AG20443 (cell line): ENCODE measurements around the gene CCDC89.

ENCODE experiments used
- DNase-seq: peaks from one replicate; pipeline ENCODE4 v3.0.0; 2012; ENCODE audit warnings: low spot score, mixed read lengths

The CCDC89 gene

GRCh38 chr11:85685820-85686459 is at the start of gene CCDC89:
TSS of gene CCDC89 (minus strand) at chr11:85686195. CDS start at chr11:85686130, 65 bp downstream.
- peak; percentile 93 for DNase-seq

DNA sequence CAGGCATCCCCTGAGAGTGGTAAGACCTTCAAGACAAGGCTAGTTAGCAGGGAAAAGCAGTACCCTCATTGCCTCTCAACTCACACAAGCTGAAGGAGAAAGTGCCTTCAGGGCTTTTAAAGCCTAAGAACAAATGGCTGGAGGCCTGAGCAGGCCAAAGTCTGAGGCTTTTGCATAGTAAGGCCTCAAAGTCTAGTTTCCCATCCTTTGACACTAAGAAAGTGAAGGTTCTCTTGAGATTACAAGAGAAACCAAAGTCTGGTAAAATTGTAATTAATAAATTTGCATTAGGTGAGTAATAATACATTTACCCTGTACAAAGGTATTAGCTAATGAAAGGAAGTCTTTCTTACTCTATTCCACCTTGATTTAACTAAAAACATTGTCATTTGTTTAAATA is 47.0 kb upstream of the CCDC89 start:
- no peak for DNase-seq

DNA sequence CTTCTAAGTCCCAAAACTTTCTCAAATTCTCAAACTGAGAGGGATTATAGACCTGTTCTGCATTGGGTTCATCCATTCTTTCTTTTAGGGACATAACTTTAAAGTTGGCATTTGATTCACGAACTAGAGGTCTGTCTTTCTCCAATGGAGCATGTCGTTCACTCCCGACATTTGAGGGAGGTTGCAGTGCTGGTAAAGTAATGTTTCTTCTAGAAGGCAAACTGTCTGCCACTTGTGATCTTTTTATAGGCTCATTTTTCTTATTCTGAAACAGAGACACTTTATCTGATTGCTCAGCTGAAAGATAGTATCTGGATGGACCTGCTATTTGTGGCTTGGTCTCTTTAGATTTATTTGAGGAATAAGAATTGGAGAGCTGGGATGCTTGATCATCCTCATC is 40.4 kb upstream of the CCDC89 start:
- no peak for DNase-seq

DNA sequence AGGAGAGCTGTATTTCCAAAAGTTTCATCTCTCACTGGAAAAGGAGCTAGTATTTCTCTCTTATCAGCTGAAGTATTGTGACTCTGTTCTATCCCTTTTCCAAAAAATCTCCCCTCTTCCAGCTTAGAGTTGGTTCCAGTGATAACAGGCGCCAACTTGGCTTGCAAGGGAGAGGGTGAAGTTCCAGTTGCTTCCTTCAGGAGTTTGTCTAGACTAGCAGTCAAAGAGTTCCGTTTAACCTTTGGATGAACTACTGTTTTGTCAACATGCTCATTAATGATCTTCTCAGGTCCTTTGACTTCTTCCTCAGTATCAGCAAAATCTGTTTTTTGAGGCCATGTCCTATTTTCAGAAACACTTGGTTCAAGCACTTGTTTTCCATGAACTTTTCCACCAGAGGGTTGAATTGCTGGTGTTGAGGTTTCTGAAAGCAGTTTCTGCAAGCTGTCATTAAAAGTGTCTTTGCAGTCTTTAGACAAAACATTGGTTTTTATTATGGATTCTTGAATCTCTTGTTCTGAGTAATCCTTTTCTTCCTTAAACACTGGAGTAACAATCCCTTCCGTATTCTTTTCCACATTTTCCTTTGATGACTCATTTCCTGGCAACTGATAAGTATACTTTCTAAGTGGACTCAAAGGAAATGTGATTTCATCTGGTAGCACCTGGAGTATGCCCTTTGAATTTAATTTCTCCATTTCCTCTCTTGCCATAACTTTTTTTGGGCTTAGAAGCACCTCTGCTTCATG is 39.7 kb upstream of the CCDC89 start:
- DNase-seq, result peak; percentile 63

DNA sequence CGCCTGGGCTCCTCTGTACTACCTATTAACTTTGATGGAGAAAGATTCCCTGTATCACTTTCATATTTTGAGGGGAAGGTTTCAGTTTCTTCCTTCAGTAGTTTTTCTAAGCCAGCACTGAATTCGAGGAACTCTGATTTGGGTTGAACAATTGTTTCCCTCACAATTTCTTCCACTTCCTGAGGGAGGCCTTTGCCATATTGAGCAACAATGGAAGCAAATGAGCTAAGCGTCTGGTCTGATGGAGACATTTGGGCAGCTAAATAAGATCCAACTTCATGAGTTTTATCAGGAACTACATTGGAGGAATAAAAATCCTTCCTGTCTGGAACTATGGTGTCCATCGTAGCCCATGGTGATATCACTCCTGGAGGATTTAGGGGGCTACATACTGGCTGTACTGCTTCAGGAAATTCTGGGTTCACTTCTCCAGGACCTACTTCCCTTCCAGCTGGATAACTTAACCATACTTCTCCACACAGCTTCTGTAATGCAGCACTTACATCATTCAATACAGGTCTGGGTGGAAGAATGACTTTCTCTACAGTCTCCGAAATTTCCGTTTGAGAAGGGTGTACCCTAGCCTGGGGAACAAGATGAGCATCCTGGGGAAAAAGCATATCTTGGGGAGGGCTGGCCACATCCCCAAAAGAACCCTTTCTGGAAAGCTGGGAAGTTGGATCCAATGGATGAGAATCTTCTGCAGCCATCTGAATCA is 38.9 kb upstream of the CCDC89 start:
- no peak for DNase-seq

GRCh38 chr11:85723088-85723487 is 37.1 kb upstream of the CCDC89 start:
- no peak for DNase-seq

- DNase-seq, result no peak
Measured at GRCh38 chr11:85721191-85721590, 35.2 kb upstream of the CCDC89 start.

- DNase-seq, result peak; percentile 93
Measured at GRCh38 chr11:85718991-85719807, 33.2 kb upstream of the CCDC89 start.

GRCh38 chr11:85718126-85718943 is 32.3 kb upstream of the CCDC89 start:
- peak; percentile 10 for DNase-seq

- no peak for DNase-seq
Measured at GRCh38 chr11:85717429-85717828, 31.4 kb upstream of the CCDC89 start.

- no peak for DNase-seq
Measured at GRCh38 chr11:85712953-85713352, 27.0 kb upstream of the CCDC89 start.

DNA sequence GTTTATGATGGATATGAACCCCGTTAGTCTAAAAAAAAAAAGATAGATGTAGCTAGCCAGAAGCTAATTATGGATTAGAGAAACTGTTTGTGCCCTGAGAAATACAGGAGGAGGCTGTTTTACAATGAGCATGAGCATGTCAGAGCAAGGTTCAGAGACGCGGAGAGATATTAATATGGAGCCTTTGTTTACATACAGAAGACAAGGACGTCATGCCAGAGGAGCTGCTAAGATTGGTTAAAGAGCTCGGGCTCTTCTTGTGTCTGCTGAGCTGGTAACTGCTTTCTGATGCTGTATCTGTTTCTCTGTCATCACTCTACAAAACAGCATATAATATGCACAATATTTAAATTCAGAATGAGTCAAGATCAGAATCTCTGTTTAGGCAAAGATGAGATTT is 24.9 kb upstream of the CCDC89 start:
- no peak for DNase-seq

DNA sequence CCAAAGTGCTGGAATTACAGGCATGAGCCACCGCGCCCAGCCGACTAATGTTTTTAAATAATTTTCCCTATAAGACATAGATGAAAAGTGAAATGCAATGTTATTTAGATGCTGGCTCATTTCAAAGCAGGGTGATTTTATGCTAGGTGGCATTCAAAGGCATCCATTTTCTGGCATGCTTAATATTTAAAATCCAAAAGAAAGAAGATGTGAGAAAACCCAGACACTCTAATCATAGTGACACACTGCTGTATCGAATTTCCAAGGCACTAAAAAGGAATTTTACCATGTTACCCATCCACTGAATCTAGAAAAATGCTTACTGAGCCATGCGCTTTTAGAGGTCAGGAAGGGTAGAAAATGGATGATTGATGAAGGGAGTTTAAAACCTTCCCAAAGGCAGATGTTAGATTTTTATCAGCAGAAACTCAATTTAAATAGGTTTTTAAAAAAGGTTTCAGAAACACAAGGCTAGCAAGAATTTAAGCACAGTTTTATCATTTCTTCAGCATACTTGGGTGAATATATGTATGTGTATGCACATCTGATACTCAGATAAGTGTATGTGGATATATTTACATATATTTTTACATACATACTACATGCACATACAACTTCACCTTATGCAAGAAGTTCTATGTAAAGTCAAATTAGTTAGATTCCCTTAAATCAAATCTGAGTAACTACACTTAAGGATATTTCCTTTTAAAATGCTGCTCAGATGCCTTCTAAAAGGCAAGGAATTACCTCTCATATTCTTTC is 24.1 kb upstream of the CCDC89 start:
- DNase-seq, result no peak

GRCh38 chr11:85705800-85706199 is 19.8 kb upstream of the CCDC89 start:
- peak; percentile 39 for DNase-seq

DNA sequence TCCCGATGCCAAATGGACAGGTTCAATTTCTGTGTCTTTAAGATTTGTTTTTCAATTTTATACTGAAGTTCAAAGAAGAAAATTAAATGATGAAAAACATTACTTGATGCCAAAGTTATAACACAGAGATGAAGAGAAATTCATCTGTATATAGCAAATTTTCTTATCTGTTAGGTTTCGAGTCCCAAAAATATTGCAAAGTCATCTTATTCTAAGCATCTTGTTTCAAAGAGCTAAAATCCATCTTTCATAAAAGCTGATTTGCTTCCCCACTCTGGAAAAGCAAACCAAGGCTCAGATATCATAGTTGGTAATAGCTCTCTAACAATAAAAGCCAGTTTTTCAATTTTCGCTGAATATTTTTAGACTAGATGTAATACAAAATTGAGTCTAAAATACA is 19.0 kb upstream of the CCDC89 start:
- no peak for DNase-seq

DNA sequence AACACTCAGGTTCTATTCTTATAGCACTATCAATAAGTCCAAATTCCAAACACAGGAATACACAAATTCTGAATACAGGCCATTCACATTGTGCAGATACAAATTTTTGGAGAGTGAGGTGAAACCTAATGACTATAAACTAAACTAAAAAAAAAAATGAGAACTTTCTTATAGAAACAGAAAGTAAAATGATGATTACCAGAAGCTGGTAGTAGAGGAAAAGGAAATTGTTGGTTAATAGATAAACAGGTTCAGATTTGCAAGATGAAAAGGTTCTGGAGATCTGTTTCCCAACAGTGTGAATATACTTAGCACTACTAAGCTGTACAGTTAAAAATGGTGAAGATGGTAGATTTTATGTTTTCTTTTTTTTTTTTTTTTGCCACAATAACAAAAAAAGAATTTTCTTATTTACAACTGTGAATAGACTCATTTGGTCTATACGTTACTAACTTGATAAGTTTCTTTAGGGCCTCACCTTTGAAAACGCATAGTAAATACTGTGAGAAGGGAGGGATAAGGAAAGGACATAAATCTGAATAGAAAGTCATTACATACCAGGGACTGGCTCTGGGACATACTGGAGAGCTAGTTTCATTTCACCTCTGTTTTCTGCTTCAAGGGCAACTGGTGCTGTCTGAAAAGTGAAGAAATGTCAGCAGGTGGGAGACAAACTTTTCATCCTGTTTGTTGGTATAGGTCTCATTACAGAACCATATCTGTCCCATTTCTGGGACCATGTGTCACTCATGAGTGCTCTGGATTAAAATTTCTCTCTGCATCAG is 14.2 kb upstream of the CCDC89 start:
- no peak for DNase-seq

GRCh38 chr11:85698195-85698594 is 12.2 kb upstream of the CCDC89 start:
- DNase-seq, result no peak

DNA sequence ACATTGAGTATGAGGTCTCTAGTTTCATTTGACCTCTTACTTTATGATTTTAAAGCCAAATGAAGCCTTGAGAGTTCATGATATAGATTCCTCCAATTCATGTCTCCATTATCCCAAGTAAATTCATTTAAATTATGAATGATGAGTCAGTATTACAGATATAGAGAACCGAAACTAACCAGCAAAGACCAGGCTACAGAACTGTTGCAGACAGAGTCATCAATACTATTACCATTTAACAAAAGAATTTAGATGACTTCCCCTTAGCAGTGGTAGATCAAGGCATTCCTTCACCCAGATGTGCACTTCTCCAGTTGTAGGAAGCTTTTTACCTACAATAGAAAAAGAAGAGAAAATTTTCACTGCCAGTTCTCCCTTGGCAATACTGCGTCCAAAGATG is 11.8 kb upstream of the CCDC89 start:
- DNase-seq, result no peak

DNA sequence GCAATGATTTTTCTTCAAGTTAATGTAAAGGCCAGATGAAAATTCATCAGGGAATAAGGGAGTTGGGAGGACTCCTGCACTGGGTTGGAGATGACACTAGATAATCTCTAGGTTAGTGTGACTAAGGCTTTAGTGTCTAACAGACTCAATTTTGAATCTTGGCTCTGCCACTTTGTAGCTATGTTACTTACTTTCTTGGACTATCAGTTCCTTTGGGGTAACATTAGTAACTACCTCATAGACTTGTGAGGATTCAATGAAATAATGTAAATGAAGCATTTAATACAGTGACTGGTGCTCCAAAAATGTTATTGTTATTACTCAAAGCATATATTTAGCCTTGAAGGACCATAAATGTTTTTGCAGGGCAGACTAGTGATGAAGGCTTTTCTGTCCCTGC is 9.6 kb upstream of the CCDC89 start:
- DNase-seq, result no peak
